HG02938 (cell line): Measurements from ENCODE around the gene P3H2.

Source experiments
- ATAC-seq: cut with Tn5 transposase; IDR thresholded peaks from one replicate; pipeline ENCODE4 v1.9.1; 2021; ENCODE audit warnings: mild to moderate bottlenecking, moderate library complexity; ENCODE audit not compliant: unreplicated experiment

P3H2 gene

DNA sequence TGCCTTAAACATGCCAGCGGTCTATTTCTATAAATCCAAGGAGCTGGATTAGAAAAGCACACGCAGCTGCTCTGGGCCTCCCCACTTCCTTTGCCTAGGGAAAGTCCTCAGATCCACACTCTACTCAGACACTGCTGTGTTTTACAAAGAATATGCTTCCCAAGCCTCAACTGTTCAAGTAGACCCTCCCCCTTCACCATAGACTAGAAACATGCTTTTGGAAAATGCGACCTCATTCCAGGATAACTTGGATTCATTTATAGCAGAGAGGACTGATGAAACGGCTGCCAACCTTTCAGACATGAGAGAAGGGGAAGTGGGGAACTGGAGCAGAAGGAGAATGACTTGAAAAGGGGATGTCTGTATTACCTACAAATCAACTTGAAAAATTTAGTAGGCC is 64.0 kb downstream of the P3H2 start:
- no peak for ATAC-seq

- no peak for ATAC-seq
These were observed 64.9 kb downstream of the P3H2 start for GRCh38 chr3:190055773-190056172.

- no peak for ATAC-seq
These were observed 66.6 kb downstream of the P3H2 start for GRCh38 chr3:190053919-190054672.

DNA sequence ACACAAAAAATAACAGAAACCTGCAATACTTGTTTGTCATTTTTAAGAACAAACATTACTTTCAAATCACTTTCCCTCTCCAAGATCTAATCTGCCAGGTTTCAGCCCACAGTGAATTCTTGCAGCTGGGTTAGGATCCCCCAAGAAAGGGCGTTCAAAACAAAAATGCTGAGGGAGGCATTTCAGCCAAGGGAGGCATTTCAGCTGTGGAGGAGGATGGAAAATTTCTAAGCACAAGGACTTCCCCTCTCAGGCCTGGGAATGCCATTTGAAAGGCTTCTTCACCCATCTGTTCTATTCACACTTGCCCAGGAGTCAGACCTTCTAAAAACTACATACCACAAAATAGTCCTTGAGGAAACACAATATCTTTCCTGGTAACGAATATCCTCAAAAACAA is 69.1 kb downstream of the P3H2 start:
- no peak for ATAC-seq

- ATAC-seq, result no peak
These were observed 71.7 kb downstream of the P3H2 start for GRCh38 chr3:190048932-190049441.

DNA sequence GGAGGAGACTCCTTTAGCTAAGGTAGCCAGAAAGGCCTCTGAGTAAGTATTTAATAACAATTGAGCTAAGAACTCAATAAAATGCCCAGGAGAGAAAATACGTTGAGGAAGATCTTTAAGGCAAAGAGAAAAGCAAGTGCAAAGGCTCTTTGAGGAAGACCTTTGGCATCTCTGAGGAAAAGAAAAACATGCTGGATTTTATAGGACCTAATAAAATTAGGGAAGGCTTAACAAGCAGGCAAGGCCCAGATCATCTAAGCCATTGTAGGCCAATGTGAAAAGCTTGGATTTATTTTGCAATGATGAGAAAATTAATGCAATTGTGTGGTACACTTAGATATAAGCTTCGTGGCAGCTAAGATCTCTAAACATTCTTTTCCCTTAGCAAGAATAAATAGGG is 75.7 kb downstream of the P3H2 start:
- no peak for ATAC-seq

- no peak for ATAC-seq
These were observed 76.6 kb downstream of the P3H2 start for GRCh38 chr3:190044142-190044541.

DNA sequence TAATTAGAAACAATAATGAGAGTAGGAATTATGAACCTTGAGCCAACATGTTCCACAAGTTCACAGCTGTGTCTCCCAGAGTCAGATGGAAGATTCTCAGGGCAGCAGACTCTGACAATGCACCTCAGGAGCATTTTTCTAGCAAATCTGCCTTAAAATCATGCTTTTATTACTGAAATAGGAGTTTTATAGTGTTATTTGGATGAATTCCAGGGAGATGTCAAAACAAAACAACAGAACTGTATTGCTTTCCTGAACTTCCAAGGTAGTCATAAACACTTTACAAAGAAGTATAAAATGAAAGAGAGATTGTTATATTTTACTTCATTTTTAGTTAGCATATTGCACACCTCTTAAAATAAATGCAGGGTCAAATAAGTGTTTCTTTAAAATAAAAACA is 77.0 kb downstream of the P3H2 start:
- ATAC-seq, result no peak

DNA sequence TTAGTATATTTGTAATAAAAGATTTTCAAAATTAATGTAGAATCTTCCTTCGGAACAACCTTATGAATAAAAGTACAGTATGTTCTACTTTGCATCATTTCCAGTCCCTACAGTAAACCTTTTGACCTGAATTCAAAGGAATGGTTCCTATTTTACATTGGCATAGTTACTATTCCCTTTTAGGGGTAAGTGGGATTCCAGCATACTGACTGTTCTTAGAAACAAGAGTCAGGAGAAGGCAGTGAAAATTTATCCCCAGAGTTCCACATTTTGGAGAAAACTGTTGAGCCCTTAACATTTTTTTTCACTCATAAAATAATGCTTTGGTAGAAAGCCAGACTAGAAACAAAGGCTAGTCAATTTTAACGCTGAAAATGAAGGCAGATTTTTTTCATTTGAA is 78.1 kb downstream of the P3H2 start:
- ATAC-seq, result no peak

DNA sequence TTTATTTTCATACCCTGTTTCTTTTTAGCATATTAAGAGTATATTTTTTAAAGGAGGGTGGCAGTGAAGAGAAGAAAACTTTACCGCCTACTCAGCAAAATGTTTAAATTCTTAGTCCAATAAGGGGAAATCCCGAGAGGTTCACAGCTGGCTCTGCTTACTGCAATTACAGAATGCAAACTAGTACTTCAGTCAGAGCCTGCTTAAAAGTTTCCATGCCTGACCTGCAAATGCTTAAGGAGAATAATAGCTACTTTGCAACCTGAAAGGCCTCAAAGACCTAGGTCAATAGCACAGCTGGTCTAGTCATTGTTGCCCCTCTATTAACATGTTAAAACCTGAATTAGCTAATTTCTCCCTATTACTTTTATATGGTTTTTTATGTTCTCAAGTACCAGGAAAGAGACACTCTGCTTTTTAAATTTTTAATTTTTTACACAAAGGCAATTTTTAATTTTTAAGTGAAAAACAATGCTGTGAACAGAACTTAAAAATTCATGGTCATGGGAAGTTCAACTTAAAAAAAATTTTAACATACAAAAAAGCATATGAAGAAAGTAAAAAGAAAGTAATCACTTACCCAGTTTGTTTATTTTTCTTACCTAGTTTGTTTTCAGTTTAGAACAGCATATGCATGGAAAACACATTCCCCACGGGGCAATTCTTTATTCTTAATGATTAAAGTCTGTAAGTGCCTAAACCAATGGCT is 79.2 kb downstream of the P3H2 start:
- no peak for ATAC-seq

DNA sequence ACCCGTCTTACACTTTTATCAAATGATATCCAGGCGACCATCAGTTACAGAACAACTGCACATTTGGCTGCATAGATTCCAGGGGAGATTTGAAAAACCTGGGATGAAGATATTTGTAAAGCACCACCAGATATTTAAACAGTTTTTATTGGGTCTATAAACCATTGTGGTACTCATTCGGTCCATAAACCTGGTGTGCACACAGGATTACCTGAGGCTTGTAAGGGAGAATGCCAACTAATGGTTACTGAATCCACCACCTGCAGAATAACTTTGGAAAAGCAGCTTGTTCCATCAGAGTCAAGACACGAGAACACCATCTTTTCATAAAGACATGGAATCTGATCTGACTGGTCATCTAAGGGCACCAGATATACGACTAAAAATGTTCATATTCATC is 80.6 kb downstream of the P3H2 start:
- no peak for ATAC-seq

GRCh38 chr3:190038050-190038933 is 82.4 kb downstream of the P3H2 start:
- ATAC-seq, result no peak

GRCh38 chr3:190036631-190037030 is 84.1 kb downstream of the P3H2 start:
- ATAC-seq, result no peak

- ATAC-seq, result no peak
These were observed 86.3 kb downstream of the P3H2 start for GRCh38 chr3:190034446-190034845.

DNA sequence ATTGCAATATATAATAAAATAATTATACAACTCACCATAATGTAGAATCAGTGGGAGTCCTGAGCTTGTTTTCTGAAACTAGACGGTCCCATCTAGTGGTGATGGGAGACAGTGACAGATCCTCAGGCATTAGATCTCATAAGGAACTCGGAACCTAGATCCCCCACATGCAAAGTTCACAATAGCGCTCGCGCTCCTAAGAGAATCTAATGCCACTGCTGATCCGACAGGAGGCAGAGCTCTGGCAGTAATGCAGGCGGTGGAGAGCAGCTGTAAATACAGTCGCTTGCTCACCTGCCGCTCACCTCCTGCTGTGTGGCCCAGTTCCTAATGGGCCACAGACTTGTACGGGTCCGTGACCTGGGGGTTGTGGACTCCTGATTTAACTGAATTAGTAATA is 87.8 kb downstream of the P3H2 start:
- ATAC-seq, result no peak

DNA sequence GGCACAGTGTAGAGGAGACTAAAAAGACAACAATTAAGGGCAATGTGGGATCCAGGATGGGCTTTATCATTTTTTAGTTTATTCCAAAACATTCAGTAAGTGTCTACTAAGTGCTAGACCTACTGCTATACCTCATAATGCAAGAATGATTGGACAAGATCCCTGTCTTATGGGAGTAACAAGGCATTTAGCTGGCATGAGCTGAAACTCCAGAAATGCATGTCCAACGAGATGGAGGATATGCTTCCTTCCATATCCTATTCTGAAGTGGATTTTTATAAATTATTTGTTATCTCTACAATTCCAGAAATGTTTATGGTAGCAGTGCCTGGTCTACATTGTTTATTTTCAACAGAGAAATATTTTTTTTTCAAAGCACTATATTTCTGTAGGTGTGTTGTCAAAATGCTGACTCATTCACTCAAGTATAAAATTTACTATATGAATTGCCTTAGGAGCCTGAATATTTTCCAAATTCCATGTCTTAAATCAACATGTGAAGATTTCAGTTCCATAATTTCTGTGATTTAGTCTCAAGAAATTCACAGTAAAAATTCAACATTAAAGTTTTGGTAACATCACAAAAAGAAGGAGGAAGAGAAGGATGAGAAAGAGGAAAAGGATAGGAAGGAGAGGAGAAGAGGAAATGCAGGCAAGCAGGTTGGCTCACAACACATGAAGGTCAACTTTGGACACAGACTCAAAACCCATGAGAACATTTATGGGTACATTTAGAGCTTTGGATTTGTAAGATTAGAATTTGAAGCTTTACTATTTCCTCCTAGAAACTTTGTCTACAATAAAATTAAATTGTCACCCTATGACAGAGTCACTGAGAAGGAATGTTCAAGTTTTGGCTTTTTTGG is 88.6 kb downstream of the P3H2 start:
- no peak for ATAC-seq

- ATAC-seq, result no peak
These were observed 93.6 kb downstream of the P3H2 start for GRCh38 chr3:190027116-190027515.

- ATAC-seq, result no peak
These were observed 94.5 kb downstream of the P3H2 start for GRCh38 chr3:190026154-190026553.

GRCh38 chr3:190024912-190025311 is 95.8 kb downstream of the P3H2 start:
- no peak for ATAC-seq

GRCh38 chr3:190019844-190020243 is 100.9 kb downstream of the P3H2 start:
- no peak for ATAC-seq
